Right renal pelvis (tissue), 4 donors: Measurements from ENCODE around the gene GAA. TPM values are rescaled to one million over a fixed set of nuclear protein-coding genes. Genes with fewer than 3 reads are reported as not detected.

Experiments
- polyA plus RNA-seq, 4 donors: library from polyadenylated mRNA; unstranded; fragments of 120-200 nt; gene quantifications; one replicate each; pipeline ENCODE4 v1.2.1, GENCODE V29; 2013; ENCODE audit not compliant: insufficient read length in 4 of 4

Gene GAA
- polyA plus RNA-seq, 4 donors = 37.8 to 71.2 (median 50.5) TPM

Other genes with a start within 250 kb of the GAA start
- gene TBC1D16, start 65.7 kb upstream of the GAA start, polyA plus RNA-seq = 10 to 100 TPM; 27.2 to 35.6 (median 34.1) TPM
- gene CCDC40, start 64.9 kb upstream of the GAA start, polyA plus RNA-seq = 10 to 100 TPM; 10.2 to 15.7 (median 12.9) TPM
- gene EIF4A3, start 45.5 kb downstream of the GAA start, polyA plus RNA-seq = 100 to 1,000 TPM; 115 to 121 (median 117) TPM
- 1 to 10 TPM in 3 of 4 donors, under 1 TPM in 1; 0.90 to 1.5 (median 1.2) TPM for gene CARD14, start 68.4 kb downstream of the GAA start, polyA plus RNA-seq
- 10 to 100 TPM; 33.5 to 40.2 (median 38.6) TPM for gene SGSH, start 118.8 kb downstream of the GAA start, polyA plus RNA-seq
- gene SLC26A11, start 118.8 kb downstream of the GAA start, polyA plus RNA-seq = 10 to 100 TPM; 22.9 to 28.8 (median 25.7) TPM
- gene RNF213, start 159.3 kb downstream of the GAA start, polyA plus RNA-seq = 10 to 100 TPM; 51.7 to 61.4 (median 55.2) TPM